KOPT-K1 (cell line): ENCODE results near the gene STX8.
"Not testable (repeated sequence)": the region's sequence is repeated elsewhere in the genome, so short reads cannot be mapped to it uniquely, and the experiment has no call there.

Experiments used
- H3K27ac ChIP-seq: fragments of 200-600 bp; sonication (generic); 2 replicates; pipeline ENCODE4 v1.5.1; 2016; ENCODE audit warnings: antibody characterized with exemption, mild to moderate bottlenecking, low read depth, low read length; ENCODE audit not compliant: poor library complexity, severe bottlenecking
- H3K36me3 ChIP-seq: fragments of 200-600 bp; sonication (generic); 2 replicates; pipeline ENCODE4 v1.5.1; 2017; ENCODE audit warnings: antibody characterized with exemption, mild to moderate bottlenecking, low read length, moderate library complexity; ENCODE audit not compliant: insufficient read depth
- H3K9me3 ChIP-seq: fragments of 200-600 bp; sonication (generic); 2 replicates; pipeline ENCODE4 v1.5.1; 2017; ENCODE audit warnings: antibody characterized with exemption, low read length, mild to moderate bottlenecking; ENCODE audit not compliant: insufficient read depth, poor library complexity, severe bottlenecking

STX8 gene

GRCh38 chr17:9575381-9576101, at the start of gene STX8:
Gene STX8 (minus strand): TSS chr17:9575820. CDS start chr17:9575808, 12 bp downstream.
- Histone ChIP-seq H3K27ac (peak within 1 kb of the TSS; percentile 56), H3K9me3 (no peaks in the 10 kb centered on the region), H3K36me3 (no peaks in the 10 kb centered on the region)

GRCh38 chr17:9622961-9623360, 47.3 kb upstream of the STX8 start:
- Histone ChIP-seq H3K36me3 (no peaks in the 10 kb centered on the region), H3K27ac (no peak overlapping the region), H3K9me3 (peaks cover 14% of the 10 kb centered on the region)

GRCh38 chr17:9615486-9615885, 39.9 kb upstream of the STX8 start:
- no peak overlapping the region for H3K27ac ChIP-seq
- no peaks in the 10 kb centered on the region for H3K36me3 ChIP-seq
- no peaks in the 10 kb centered on the region for H3K9me3 ChIP-seq

GRCh38 chr17:9612006-9612405, 36.4 kb upstream of the STX8 start:
- no peak overlapping the region for H3K27ac ChIP-seq
- no peaks in the 10 kb centered on the region for H3K9me3 ChIP-seq

GRCh38 chr17:9611557-9611956, 35.9 kb upstream of the STX8 start:
- Histone ChIP-seq H3K36me3 (no peaks in the 10 kb centered on the region), H3K9me3 (no peaks in the 10 kb centered on the region), H3K27ac (no peak overlapping the region)

More at GRCh38 chr17:9612006-9612405, 36.4 kb upstream of the STX8 start:
- H3K36me3 ChIP-seq: no peaks in the 10 kb centered on the region

- H3K27ac ChIP-seq, H3K9me3 ChIP-seq: not testable (repeated sequence)
Observed at GRCh38 chr17:9607058-9607457, 31.4 kb upstream of the STX8 start.

GRCh38 chr17:9606453-9606852, 30.8 kb upstream of the STX8 start:
- Histone ChIP-seq H3K36me3 (no peaks in the 10 kb centered on the region), H3K27ac (no peak overlapping the region), H3K9me3 (no peaks in the 10 kb centered on the region)

More at GRCh38 chr17:9607058-9607457, 31.4 kb upstream of the STX8 start:
- not testable (repeated sequence) for H3K36me3 ChIP-seq

- not testable (repeated sequence) for H3K9me3 ChIP-seq, H3K27ac ChIP-seq, H3K36me3 ChIP-seq
Observed at GRCh38 chr17:9604583-9604982, 29.0 kb upstream of the STX8 start.

GRCh38 chr17:9598661-9599060, 23.0 kb upstream of the STX8 start:
- H3K9me3 ChIP-seq: no peaks in the 10 kb centered on the region

GRCh38 chr17:9597638-9598037, 22.0 kb upstream of the STX8 start:
- not testable (repeated sequence) for H3K27ac ChIP-seq, H3K9me3 ChIP-seq, H3K36me3 ChIP-seq

More at GRCh38 chr17:9598661-9599060, 23.0 kb upstream of the STX8 start:
- no peak overlapping the region for H3K27ac ChIP-seq
- H3K36me3 ChIP-seq: no peaks in the 10 kb centered on the region

- Histone ChIP-seq H3K27ac (no peak overlapping the region), H3K9me3 (no peaks in the 10 kb centered on the region), H3K36me3 (no peaks in the 10 kb centered on the region)
Observed at GRCh38 chr17:9594065-9594464, 18.4 kb upstream of the STX8 start.

- H3K9me3 ChIP-seq: peaks cover 20% of the 10 kb centered on the region
- H3K36me3 ChIP-seq: no peaks in the 10 kb centered on the region
- no peak overlapping the region for H3K27ac ChIP-seq
Observed at GRCh38 chr17:9587969-9588656, 12.5 kb upstream of the STX8 start.

GRCh38 chr17:9577373-9577709, 1.7 kb upstream of the STX8 start:
- Histone ChIP-seq H3K9me3 (no peaks in the 10 kb centered on the region), H3K36me3 (no peaks in the 10 kb centered on the region), H3K27ac (no peak overlapping the region)

GRCh38 chr17:9576521-9577372, 1.1 kb upstream of the STX8 start, which contains the start of gene CFAP52:
Gene CFAP52 (plus strand): TSS chr17:9576642. CDS start chr17:9576696, 54 bp downstream.
- Histone ChIP-seq H3K27ac (peak within 1 kb of the TSS; percentile 56), H3K9me3 (no peaks in the 10 kb centered on the region), H3K36me3 (no peaks in the 10 kb centered on the region)

GRCh38 chr17:9571201-9571600, 4.4 kb downstream of the STX8 start:
- Histone ChIP-seq H3K27ac (no peak overlapping the region), H3K36me3 (peaks cover 25% of the 10 kb centered on the region; the same call in 1 of the 2 replicates)

More at GRCh38 chr17:9571201-9571600, 4.4 kb downstream of the STX8 start:
- H3K9me3 ChIP-seq: no peaks in the 10 kb centered on the region
